Activated T-cell treated with anti-CD3 and anti-CD28 coated beads, Interleukin-2, amount 50 U/mL, for 24 hours (primary cell): ENCODE results near the gene MYOM1.
"Not testable (repeated sequence)": the region's sequence is repeated elsewhere in the genome, so short reads cannot be mapped to it uniquely, and the experiment has no call there.

Experiments
- DNase-seq: peaks from one replicate; pipeline ENCODE4 v3.0.0-alpha.2; 2020
- H3K27ac Mint-ChIP-seq: 2 replicates; pipeline ENCODE4 v1.8.0; 2020; ENCODE audit warnings: mild to moderate bottlenecking, mixed read lengths
- H3K27me3 Mint-ChIP-seq: 2 replicates; pipeline ENCODE4 v1.8.0; 2020; ENCODE audit warnings: mixed read lengths
- H3K36me3 Mint-ChIP-seq: 2 replicates; pipeline ENCODE4 v1.8.0; 2020; ENCODE audit warnings: low read depth, mixed read lengths
- H3K4me1 Mint-ChIP-seq: 2 replicates; pipeline ENCODE4 v1.8.0; 2020; ENCODE audit warnings: low read depth, mixed read lengths
- H3K4me3 Mint-ChIP-seq: 2 replicates; pipeline ENCODE4 v1.8.0; 2020; ENCODE audit warnings: mild to moderate bottlenecking, moderate library complexity, mixed read lengths
- H3K9me3 Mint-ChIP-seq: 2 replicates; pipeline ENCODE4 v1.8.0; 2020; ENCODE audit warnings: mixed read lengths

Gene MYOM1

GRCh38 chr18:3074087-3074486, 145.7 kb downstream of the MYOM1 start:
- Mint-ChIP-seq H3K27me3 (no peaks in the 10 kb centered on the region), H3K27ac (no peak overlapping the region), H3K4me3 (no peak overlapping the region), H3K4me1 (peaks cover 28% of the 10 kb centered on the region), H3K36me3 (no peaks in the 10 kb centered on the region), H3K9me3 (no peaks in the 10 kb centered on the region)
- DNase-seq = no peak

- not testable (repeated sequence) for H3K9me3 Mint-ChIP-seq, H3K4me3 Mint-ChIP-seq, DNase-seq, H3K36me3 Mint-ChIP-seq, H3K27ac Mint-ChIP-seq, H3K27me3 Mint-ChIP-seq
- H3K4me1 Mint-ChIP-seq = peaks cover 35% of the 10 kb centered on the region
Measured at GRCh38 chr18:3073353-3073752, 146.4 kb downstream of the MYOM1 start.

- H3K4me3 Mint-ChIP-seq = no peak overlapping the region
- H3K27me3 Mint-ChIP-seq = no peaks in the 10 kb centered on the region
- no peaks in the 10 kb centered on the region for H3K9me3 Mint-ChIP-seq
- peaks cover 6% of the 10 kb centered on the region for H3K36me3 Mint-ChIP-seq
- no peak overlapping the region for H3K27ac Mint-ChIP-seq
- DNase-seq = no peak
- peaks cover 51% of the 10 kb centered on the region for H3K4me1 Mint-ChIP-seq
Measured at GRCh38 chr18:3071676-3072075, 148.1 kb downstream of the MYOM1 start.

GRCh38 chr18:3069671-3070433, 149.9 kb downstream of the MYOM1 start:
- Mint-ChIP-seq H3K4me3 (peak overlapping the region; percentile 40), H3K36me3 (peaks cover 6% of the 10 kb centered on the region), H3K4me1 (peaks cover 46% of the 10 kb centered on the region), H3K27me3 (no peaks in the 10 kb centered on the region), H3K9me3 (no peaks in the 10 kb centered on the region), H3K27ac (peak overlapping the region; percentile 92)
- no peak for DNase-seq

- DNase-seq = no peak
- H3K4me3 Mint-ChIP-seq = peak overlapping the region; percentile 58
- H3K9me3 Mint-ChIP-seq = no peaks in the 10 kb centered on the region
- peak overlapping the region; percentile 78 for H3K27ac Mint-ChIP-seq
- H3K4me1 Mint-ChIP-seq = peaks cover 51% of the 10 kb centered on the region
- H3K27me3 Mint-ChIP-seq = no peaks in the 10 kb centered on the region
- H3K36me3 Mint-ChIP-seq = peaks cover 6% of the 10 kb centered on the region
Measured at GRCh38 chr18:3067722-3068121, 152.0 kb downstream of the MYOM1 start.

GRCh38 chr18:3067165-3067661, 152.6 kb downstream of the MYOM1 start:
- H3K27ac Mint-ChIP-seq = peak overlapping the region; percentile 78
- peaks cover 56% of the 10 kb centered on the region for H3K4me1 Mint-ChIP-seq
- DNase-seq = no peak
- peak overlapping the region; percentile 58 for H3K4me3 Mint-ChIP-seq
- H3K36me3 Mint-ChIP-seq = peaks cover 6% of the 10 kb centered on the region
- no peaks in the 10 kb centered on the region for H3K27me3 Mint-ChIP-seq
- H3K9me3 Mint-ChIP-seq = no peaks in the 10 kb centered on the region

GRCh38 chr18:3066341-3067110, 153.2 kb downstream of the MYOM1 start:
- peak overlapping the region; percentile 58 for H3K4me3 Mint-ChIP-seq
- H3K27ac Mint-ChIP-seq = peak overlapping the region; percentile 78
- peaks cover 1% of the 10 kb centered on the region for H3K9me3 Mint-ChIP-seq
- DNase-seq = no peak
- peaks cover 63% of the 10 kb centered on the region for H3K4me1 Mint-ChIP-seq
- no peaks in the 10 kb centered on the region for H3K27me3 Mint-ChIP-seq
- H3K36me3 Mint-ChIP-seq = peaks cover 6% of the 10 kb centered on the region

- H3K4me3 Mint-ChIP-seq, DNase-seq, H3K27ac Mint-ChIP-seq, H3K36me3 Mint-ChIP-seq, H3K9me3 Mint-ChIP-seq, H3K27me3 Mint-ChIP-seq: not testable (repeated sequence)
- peaks cover 67% of the 10 kb centered on the region for H3K4me1 Mint-ChIP-seq
Measured at GRCh38 chr18:3063766-3064165, 156.0 kb downstream of the MYOM1 start.

- Mint-ChIP-seq H3K27ac (peak overlapping the region; percentile 76), H3K27me3 (no peaks in the 10 kb centered on the region), H3K36me3 (peaks cover 6% of the 10 kb centered on the region), H3K9me3 (peaks cover 4% of the 10 kb centered on the region), H3K4me3 (peak overlapping the region; percentile 33), H3K4me1 (peaks cover 68% of the 10 kb centered on the region)
- peak; percentile 74 for DNase-seq
Measured at GRCh38 chr18:3062798-3063680, 156.7 kb downstream of the MYOM1 start.

- peak overlapping the region; percentile 76 for H3K4me3 Mint-ChIP-seq
- H3K36me3 Mint-ChIP-seq = no peaks in the 10 kb centered on the region
- H3K27me3 Mint-ChIP-seq = no peaks in the 10 kb centered on the region
- H3K9me3 Mint-ChIP-seq = peaks cover 4% of the 10 kb centered on the region
- H3K4me1 Mint-ChIP-seq = peaks cover 67% of the 10 kb centered on the region
- H3K27ac Mint-ChIP-seq = peak overlapping the region; percentile 99
- DNase-seq = peak; percentile 46
Measured at GRCh38 chr18:3061581-3062312, 158.0 kb downstream of the MYOM1 start.

- peaks cover 68% of the 10 kb centered on the region for H3K4me1 Mint-ChIP-seq
Measured at GRCh38 chr18:3060667-3061580, 158.8 kb downstream of the MYOM1 start.

GRCh38 chr18:3059272-3059671, 160.5 kb downstream of the MYOM1 start:
- peaks cover 68% of the 10 kb centered on the region for H3K4me1 Mint-ChIP-seq
- no peaks in the 10 kb centered on the region for H3K27me3 Mint-ChIP-seq
- no peak overlapping the region for H3K27ac Mint-ChIP-seq
- DNase-seq = no peak
- H3K4me3 Mint-ChIP-seq = no peak overlapping the region
- no peaks in the 10 kb centered on the region for H3K36me3 Mint-ChIP-seq
- peaks cover 4% of the 10 kb centered on the region for H3K9me3 Mint-ChIP-seq

More at GRCh38 chr18:3060667-3061580, 158.8 kb downstream of the MYOM1 start:
- peak overlapping the region; percentile 99 for H3K27ac Mint-ChIP-seq
- no peaks in the 10 kb centered on the region for H3K36me3 Mint-ChIP-seq
- peak overlapping the region; percentile 76 for H3K4me3 Mint-ChIP-seq
- H3K9me3 Mint-ChIP-seq = peaks cover 4% of the 10 kb centered on the region
- peak; percentile 67 for DNase-seq
- no peaks in the 10 kb centered on the region for H3K27me3 Mint-ChIP-seq
